Thymus (tissue), 11 donors: ENCODE data around the gene LRRC75B. TPM values are rescaled to one million over a fixed set of nuclear protein-coding genes. Genes with fewer than 3 reads are reported as not detected.

ENCODE experiments used
- DNase-seq, 9 donors: peaks; one replicate each; pipeline ENCODE4 v3.0.0-alpha.2; 2013; ENCODE audit warnings: low spot score in 9 of 9, low read depth in 6 of 9, missing footprints in 1 of 9
- H3K27ac ChIP-seq, 2 donors: one replicate each; pipeline ENCODE4 v1.5.1; 2013; ENCODE audit warnings: control low read depth in 1 of 2, low read depth in 1 of 2, low read length in 1 of 2, mild to moderate bottlenecking in 1 of 2, moderate library complexity in 1 of 2
- H3K27me3 ChIP-seq, 2 donors: one replicate each; pipeline ENCODE4 v1.5.1; 2013; ENCODE audit warnings: low read length in 1 of 2; ENCODE audit not compliant: control insufficient read depth in 2 of 2, insufficient read depth in 1 of 2
- H3K36me3 ChIP-seq, 2 donors: one replicate each; pipeline ENCODE4 v1.5.1; 2013; ENCODE audit warnings: low read length in 1 of 2, mild to moderate bottlenecking in 1 of 2, moderate library complexity in 1 of 2; ENCODE audit not compliant: control insufficient read depth in 2 of 2, insufficient read depth in 2 of 2
- H3K4me1 ChIP-seq, 2 donors: one replicate each; pipeline ENCODE4 v1.5.1; 2013; ENCODE audit warnings: low read length in 2 of 2; ENCODE audit not compliant: control insufficient read depth in 2 of 2, insufficient read depth in 2 of 2
- H3K4me3 ChIP-seq, 2 donors: one replicate each; pipeline ENCODE4 v1.5.1; 2013; ENCODE audit warnings: low read length in 2 of 2, control low read depth in 1 of 2, mild to moderate bottlenecking in 1 of 2
- H3K9me3 ChIP-seq, 2 donors: one replicate each; pipeline ENCODE4 v1.5.1; 2013; ENCODE audit warnings: low read length in 1 of 2, mild to moderate bottlenecking in 1 of 2; ENCODE audit not compliant: control insufficient read depth in 2 of 2, insufficient read depth in 1 of 2
- WGBS: extraction: QIAGEN DNeasy Blood & Tissue Kit; methylation state at CpG from one replicate; pipeline ENCODE4 v1.1.7; 2013; 5-methylcytosine and 5-hydroxymethylcytosine counted together
- polyA plus RNA-seq: library from polyadenylated mRNA; stranded (reverse); fragments of 200-250 nt; gene quantifications from one replicate; pipeline ENCODE4 v1.2.3, GENCODE V29; 2013
- total RNA-seq: library from RNA; stranded (reverse); fragments of 120-200 nt; gene quantifications from one replicate; pipeline ENCODE4 v1.2.4, GENCODE V29; 2013
- donor health status: healthy.

The LRRC75B gene
- total and polyA plus RNA-seq, 2 donors = 2.6 to 7.7 TPM

DNA sequence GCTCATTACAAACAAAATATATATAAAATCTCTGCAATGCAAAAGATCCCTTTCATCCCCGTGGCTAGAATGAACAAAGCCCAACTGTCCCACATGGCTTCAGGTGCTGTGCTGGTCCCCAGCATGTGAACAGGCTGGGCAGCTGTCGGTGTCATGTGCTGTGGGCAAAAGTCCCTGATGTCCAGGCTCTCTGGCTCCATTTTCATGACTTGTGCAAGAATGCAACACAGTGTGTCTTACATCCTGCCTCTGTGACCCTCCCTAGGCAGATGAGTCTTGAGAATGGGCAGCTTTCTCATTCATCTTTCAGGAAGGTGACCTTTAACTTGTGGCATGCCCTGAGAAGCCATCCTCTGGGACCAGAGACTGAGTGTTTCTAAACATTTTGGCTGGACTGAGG is 52.4 kb downstream of the LRRC75B start:
- DNase-seq = no peak
- peaks cover 58 to 65% of the 10 kb centered on the region in 2 donors for H3K36me3 ChIP-seq
- 95% methylated on average over 2 of the region's 2 CpGs for WGBS
- H3K9me3 ChIP-seq = no peaks in the 10 kb centered on the region
- no peak overlapping the region for H3K27ac ChIP-seq
- no peak overlapping the region for H3K4me3 ChIP-seq
- H3K4me1 ChIP-seq = no peaks in the 10 kb centered on the region
- H3K27me3 ChIP-seq = no peaks in the 10 kb centered on the region

DNA sequence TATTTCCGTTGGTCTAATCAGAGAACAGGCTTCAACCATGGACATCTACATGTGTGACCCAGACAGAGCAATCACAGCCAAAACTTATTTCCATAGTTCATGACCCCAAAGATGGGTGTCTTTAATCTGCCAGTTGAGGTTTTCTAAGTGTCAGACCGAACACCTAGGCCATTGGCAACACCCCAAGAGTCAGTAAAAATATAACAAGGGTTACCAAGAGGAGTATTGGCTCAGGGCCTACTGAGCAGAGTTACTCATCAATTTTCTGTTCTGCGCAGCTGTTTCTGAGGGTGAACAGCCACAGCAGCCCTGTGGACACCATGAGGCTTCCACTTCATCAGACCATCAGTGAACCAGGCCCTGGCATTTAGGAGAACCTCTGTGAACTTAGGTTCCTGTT is 56.8 kb downstream of the LRRC75B start:
- Histone ChIP-seq H3K36me3 (peaks cover 19 to 24% of the 10 kb centered on the region in 2 donors), H3K27ac (no peak overlapping the region), H3K27me3 (no peaks in the 10 kb centered on the region), H3K4me1 (no peaks in the 10 kb centered on the region), H3K9me3 (no peaks in the 10 kb centered on the region), H3K4me3 (no peak overlapping the region)
- WGBS = 96% methylated on average over 3 of the region's 3 CpGs
- no peak for DNase-seq

Other genes starting within 250 kb of the LRRC75B start
- 77.4 TPM for gene ADORA2A, start 165.5 kb downstream of the LRRC75B start, total RNA-seq
- 21.8 TPM for gene ADORA2A, start 165.5 kb downstream of the LRRC75B start, polyA plus RNA-seq
- gene UPB1, start 97.7 kb downstream of the LRRC75B start, total RNA-seq = 3.5 TPM
- 6.3 TPM for gene UPB1, start 97.7 kb downstream of the LRRC75B start, polyA plus RNA-seq
- gene GUCD1, start 37.9 kb downstream of the LRRC75B start, total RNA-seq = 65.9 TPM
- 54.1 TPM for gene GUCD1, start 37.9 kb downstream of the LRRC75B start, polyA plus RNA-seq
- gene SNRPD3, start 37.1 kb downstream of the LRRC75B start, total RNA-seq = 166 TPM
- gene SNRPD3, start 37.1 kb downstream of the LRRC75B start, polyA plus RNA-seq = 95.7 TPM
- 16.0 TPM for gene GGT1, start 10.1 kb upstream of the LRRC75B start, total RNA-seq
- 26.4 TPM for gene GGT1, start 10.1 kb upstream of the LRRC75B start, polyA plus RNA-seq
- 0.14 TPM for gene PIWIL3, start 181.6 kb upstream of the LRRC75B start, total RNA-seq
- 0.05 TPM for gene PIWIL3, start 181.6 kb upstream of the LRRC75B start, polyA plus RNA-seq
- gene SGSM1, start 213.1 kb upstream of the LRRC75B start, total RNA-seq = 0.38 TPM
- 0.71 TPM for gene SGSM1, start 213.1 kb upstream of the LRRC75B start, polyA plus RNA-seq